ENCODE results near the gene GXYLT2.

Gene GXYLT2

GRCh38 chr3:73024836-73025235 lies 137.0 kb downstream of the GXYLT2 start:
- DNase-seq, result no peak

- no peak for DNase-seq
These were observed 138.4 kb downstream of the GXYLT2 start for GRCh38 chr3:73026111-73026759.
